ENCODE data around the gene FBXO46.
A peak's percentile ranks its signal among the peaks of the same experiment; 100 is the strongest.

DNA sequence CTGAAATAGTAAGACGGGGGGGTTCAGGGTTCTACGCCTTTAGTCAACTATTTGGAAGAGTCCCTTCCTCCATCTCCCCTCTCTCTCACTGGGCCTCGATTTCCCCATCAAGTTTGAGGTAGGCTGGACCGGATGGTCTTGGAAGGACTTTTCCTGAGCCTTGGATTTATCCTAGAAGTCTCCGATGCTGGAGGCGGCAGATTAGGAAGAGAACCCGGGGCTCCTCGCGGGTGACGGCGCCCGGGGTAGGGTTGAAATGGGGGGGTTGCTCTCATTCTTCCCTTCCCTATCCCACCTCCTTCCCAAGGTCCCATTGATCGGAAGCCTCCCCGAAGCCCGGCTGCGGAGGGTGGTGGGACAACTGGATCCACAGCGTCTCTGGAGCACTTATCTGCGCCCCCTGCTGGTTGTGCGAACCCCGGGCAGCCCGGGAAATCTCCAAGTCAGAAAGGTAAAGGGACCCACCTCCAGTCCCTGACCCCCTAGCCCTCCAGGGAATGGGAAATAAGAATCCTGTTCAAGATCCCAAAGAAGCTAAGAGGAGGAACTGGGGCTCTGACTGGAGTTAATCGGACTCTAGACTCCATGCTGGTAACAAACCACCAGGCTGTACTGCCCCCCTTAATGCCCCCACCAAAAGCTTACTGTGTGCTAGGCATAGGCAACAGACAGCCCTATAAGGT is 37.4 kb downstream of the FBXO46 start:
- TF ChIP-seq, protein P1, sequence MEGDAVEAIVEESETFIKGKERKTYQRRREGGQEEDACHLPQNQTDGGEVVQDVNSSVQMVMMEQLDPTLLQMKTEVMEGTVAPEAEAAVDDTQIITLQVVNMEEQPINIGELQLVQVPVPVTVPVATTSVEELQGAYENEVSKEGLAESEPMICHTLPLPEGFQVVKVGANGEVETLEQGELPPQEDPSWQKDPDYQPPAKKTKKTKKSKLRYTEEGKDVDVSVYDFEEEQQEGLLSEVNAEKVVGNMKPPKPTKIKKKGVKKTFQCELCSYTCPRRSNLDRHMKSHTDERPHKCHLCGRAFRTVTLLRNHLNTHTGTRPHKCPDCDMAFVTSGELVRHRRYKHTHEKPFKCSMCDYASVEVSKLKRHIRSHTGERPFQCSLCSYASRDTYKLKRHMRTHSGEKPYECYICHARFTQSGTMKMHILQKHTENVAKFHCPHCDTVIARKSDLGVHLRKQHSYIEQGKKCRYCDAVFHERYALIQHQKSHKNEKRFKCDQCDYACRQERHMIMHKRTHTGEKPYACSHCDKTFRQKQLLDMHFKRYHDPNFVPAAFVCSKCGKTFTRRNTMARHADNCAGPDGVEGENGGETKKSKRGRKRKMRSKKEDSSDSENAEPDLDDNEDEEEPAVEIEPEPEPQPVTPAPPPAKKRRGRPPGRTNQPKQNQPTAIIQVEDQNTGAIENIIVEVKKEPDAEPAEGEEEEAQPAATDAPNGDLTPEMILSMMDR (conservative IDR thresholded peaks at IDR 0.05): peak; percentile 98
- no peak for TF ChIP-seq EZH2 (IDR thresholded peaks at IDR 0.05; ENCODE audit: low read depth)

Data from PC-9 (cell line).